Mucosa of descending colon (tissue), 3 donors: Measurements from ENCODE around the gene OCLN. TPM values are rescaled to one million over a fixed set of nuclear protein-coding genes. Genes with fewer than 3 reads are reported as not detected.
"Not testable (repeated sequence)": the region's sequence is repeated elsewhere in the genome, so short reads cannot be mapped to it uniquely, and the experiment has no call there.

ENCODE experiments used
- ATAC-seq: fragments of 200-7000 bp; cut with Tn5 transposase; one replicate; pipeline ENCODE4 v1.9.1; 2020; ENCODE audit warnings: mild to moderate bottlenecking, moderate library complexity
- DNase-seq, 3 donors: peaks; one replicate each; pipeline ENCODE4 v3.0.0-alpha.2; 2020
- H3K36me3 ChIP-seq: fragments of 200-600 bp; one replicate; pipeline ENCODE4 v1.8.0; 2021; ENCODE audit warnings: low read depth, mild to moderate bottlenecking
- H3K4me1 ChIP-seq: fragments of 200-600 bp; one replicate; pipeline ENCODE4 v1.8.0; 2021; ENCODE audit warnings: low read depth, mild to moderate bottlenecking
- H3K4me3 ChIP-seq: fragments of 200-600 bp; one replicate; pipeline ENCODE4 v1.8.0; 2021; ENCODE audit warnings: mild to moderate bottlenecking
- H3K9me3 ChIP-seq: fragments of 200-600 bp; one replicate; pipeline ENCODE4 v1.8.0; 2021; ENCODE audit warnings: mild to moderate bottlenecking
- CTCF ChIP-seq: fragments of 200-600 bp; IDR thresholded peaks from one replicate; pipeline ENCODE4 v1.8.0; 2022; ENCODE audit warnings: antibody characterized with exemption, mild to moderate bottlenecking
- intact Hi-C, 2 donors: fragments of 100-400 bp; cut with DNase I in 1 of 2; cut with micrococcal nuclease in 1 of 2; formaldehyde crosslinking; loops; one replicate each; pipeline versions ENCODE4 v1.11.0 to v1.11.1; 2022; cut with DNase I, micrococcal nuclease
- long read RNA-seq, 2 donors: library from polyadenylated mRNA; unstranded; transcript quantifications; one replicate each; pipeline ENCODE4 v2.0.0, GENCODE V29; 2019 to 2021
- total RNA-seq, 3 donors: library from RNA; stranded (reverse); fragmentation: NEBNext Ultra II Directional in 2 of 3; extraction: Animal tissue kit (Norgen Biotek cat#: 25700) in 2 of 3; gene quantifications; one replicate each; pipeline versions ENCODE4 v1.2.1 to v1.2.4, GENCODE V29; 2021 to 2023
- donor health status: DM: no; HTN: no; CAD: no; lungs with moderate emphysema.
- donor health status: DM: no; HTN: no; CAD: no.
- donor health status: DM: no; HTN: yes; CAD: no.

OCLN gene
- 100 to 1,000 TPM in 2 of 3 donors, 10 to 100 TPM in 1; 50.2 to 134 (median 130) TPM for total RNA-seq
- long read RNA-seq, donor 1, full-length matches to known transcripts, result 21 of 27 reads
- long read RNA-seq, donor 1, partial matches to known transcripts, result 0 of 27 reads
- long read RNA-seq, donor 1, other reads (novel, unspliced or antisense), result 6 of 27 reads
- long read RNA-seq, donor 2, full-length matches to known transcripts, result 17 of 22 reads
- long read RNA-seq, donor 2, partial matches to known transcripts, result 1 of 22 reads
- long read RNA-seq, donor 2, other reads (novel, unspliced or antisense), result 4 of 22 reads

GRCh38 chr5:69492391-69492922 lies at the start of gene OCLN:
Gene OCLN, plus strand, starts transcription at chr5:69492790. Its CDS starts 11,455 bp downstream, at chr5:69504245.
- TF ChIP-seq CTCF, result peak; percentile 21
- peak; percentile 84 to 91 (median 89) for DNase-seq
- Histone ChIP-seq H3K4me1 (no peaks in the 10 kb centered on the region), H3K9me3 (no peaks in the 10 kb centered on the region), H3K4me3 (peak within 1 kb of the TSS; percentile 48), H3K36me3 (no peaks in the 10 kb centered on the region)
- intact Hi-C loops, result no loop called here
- peak; percentile 89 for ATAC-seq

GRCh38 chr5:69444127-69444754 lies 48.3 kb upstream of the OCLN start:
- no peak for TF ChIP-seq CTCF
- Histone ChIP-seq H3K36me3 (no peaks in the 10 kb centered on the region), H3K9me3 (no peaks in the 10 kb centered on the region), H3K4me3 (no peak overlapping the region), H3K4me1 (no peaks in the 10 kb centered on the region)
- intact Hi-C loops, result no loop called here
- DNase-seq (no peak), ATAC-seq (peak; percentile 60)

GRCh38 chr5:69449511-69449910 lies 43.1 kb upstream of the OCLN start:
- ATAC-seq (no peak), DNase-seq (no peak)
- Histone ChIP-seq H3K4me1 (peaks cover 4% of the 10 kb centered on the region), H3K36me3 (no peaks in the 10 kb centered on the region), H3K4me3 (no peak overlapping the region), H3K9me3 (no peaks in the 10 kb centered on the region)
- intact Hi-C loops, result no loop called here
- no peak for TF ChIP-seq CTCF

GRCh38 chr5:69450116-69450515 lies 42.5 kb upstream of the OCLN start:
- peaks cover 4% of the 10 kb centered on the region for H3K4me1 ChIP-seq
- no peaks in the 10 kb centered on the region for H3K36me3 ChIP-seq
- DNase-seq (no peak), ATAC-seq (no peak)
- H3K9me3 ChIP-seq, result no peaks in the 10 kb centered on the region
- intact Hi-C loops, result no loop called here
- H3K4me3 ChIP-seq, result no peak overlapping the region
- TF ChIP-seq CTCF, result no peak

GRCh38 chr5:69450527-69450926 lies 42.1 kb upstream of the OCLN start:
- ATAC-seq, H3K4me1 ChIP-seq, intact Hi-C loops, H3K9me3 ChIP-seq, H3K36me3 ChIP-seq, H3K4me3 ChIP-seq, DNase-seq: not testable (repeated sequence)

- intact Hi-C loops, result no loop called here
- H3K4me3 ChIP-seq, result no peak overlapping the region
- peak; percentile 77 for ATAC-seq
- H3K4me1 ChIP-seq, result peaks cover 4% of the 10 kb centered on the region
- no peak for TF ChIP-seq CTCF
- H3K36me3 ChIP-seq, result no peaks in the 10 kb centered on the region
- H3K9me3 ChIP-seq, result no peaks in the 10 kb centered on the region
- DNase-seq, result peak in 1 of 3 donors; percentile 54
These were observed 40.5 kb upstream of the OCLN start for GRCh38 chr5:69451941-69452647.

- DNase-seq, result peak in 1 of 3 donors; percentile 9
- ATAC-seq, H3K4me3 ChIP-seq, H3K36me3 ChIP-seq, H3K4me1 ChIP-seq, H3K9me3 ChIP-seq, intact Hi-C loops: not testable (repeated sequence)
These were observed 39.1 kb upstream of the OCLN start for GRCh38 chr5:69453487-69453886.
